Purkinje cell (primary cell): Measurements from ENCODE around the gene MTCH2. TPM values are rescaled to one million over a fixed set of nuclear protein-coding genes. Genes with fewer than 3 reads are reported as not detected.

Source experiments
- polyA plus RNA-seq: library from polyadenylated mRNA; unstranded; fragments of >200 nt; fragmentation: Nextera tagmentation; gene quantifications from 2 replicates; pipeline ENCODE4 v1.2.1, GENCODE V29; 2014

Gene MTCH2
- 125 and 127 TPM in 2 replicates for polyA plus RNA-seq

GRCh38 chr11:47642099-47642855 lies at the start of gene MTCH2:
Gene MTCH2, minus strand, starts transcription at chr11:47642559. Its CDS starts 94 bp downstream, at chr11:47642465.

GRCh38 chr11:47593934-47594855 lies 48.2 kb downstream of the MTCH2 start, which contains the start of gene C1QTNF4:
Gene C1QTNF4, minus strand, starts transcription at chr11:47594411. Its CDS starts 3,601 bp downstream, at chr11:47590810.

GRCh38 chr11:47586098-47586855 lies 56.1 kb downstream of the MTCH2 start, which contains the start of gene FAM180B:
Gene FAM180B, plus strand, starts transcription at chr11:47586678. Its CDS starts 91 bp downstream, at chr11:47586769.

GRCh38 chr11:47578524-47579494 lies 63.5 kb downstream of the MTCH2 start, which contains the start of the genes KBTBD4 and NDUFS3:
Gene KBTBD4, minus strand, starts transcription at chr11:47578970. Its CDS starts 19 bp downstream, at chr11:47578951.
Gene NDUFS3, plus strand, starts transcription at chr11:47579074. Its CDS starts 18 bp downstream, at chr11:47579092.

Other genes with a start within 250 kb of the MTCH2 start
- gene SLC39A13, start 234.0 kb downstream of the MTCH2 start, polyA plus RNA-seq, result 1.6 and 2.9 TPM in 2 replicates
- gene PSMC3, start 216.1 kb downstream of the MTCH2 start, polyA plus RNA-seq, result 72.9 and 74.2 TPM in 2 replicates
- gene RAPSN, start 193.4 kb downstream of the MTCH2 start, polyA plus RNA-seq, result not detected in 2 replicates
- 36.5 and 38.6 TPM in 2 replicates for gene CELF1, start 89.4 kb downstream of the MTCH2 start, polyA plus RNA-seq
- 30.4 and 60.4 TPM in 2 replicates for gene PTPMT1, start 77.0 kb downstream of the MTCH2 start, polyA plus RNA-seq
- gene KBTBD4, start 63.6 kb downstream of the MTCH2 start, polyA plus RNA-seq, result 0.62 and 8.9 TPM in 2 replicates
- gene NDUFS3, start 63.5 kb downstream of the MTCH2 start, polyA plus RNA-seq, result 180 and 237 TPM in 2 replicates
- gene FAM180B, start 55.9 kb downstream of the MTCH2 start, polyA plus RNA-seq, result not detected in 2 replicates
- 0.24 TPM in 2 replicates for gene C1QTNF4, start 48.1 kb downstream of the MTCH2 start, polyA plus RNA-seq
- 0.28 and 0.75 TPM in 2 replicates for gene AGBL2, start 72.8 kb upstream of the MTCH2 start, polyA plus RNA-seq
- gene FNBP4, start 124.8 kb upstream of the MTCH2 start, polyA plus RNA-seq, result 13.8 and 15.5 TPM in 2 replicates
- 5.9 and 9.4 TPM in 2 replicates for gene NUP160, start 205.8 kb upstream of the MTCH2 start, polyA plus RNA-seq